Type B pancreatic cell (in vitro differentiated cells): ENCODE data around the gene RTL1. TPM values are rescaled to one million over a fixed set of nuclear protein-coding genes. Genes with fewer than 3 reads are reported as not detected.

Experiments used
- DNase-seq: peaks from one replicate; pipeline ENCODE4 v3.0.0; 2021; ENCODE audit warnings: mixed read lengths; ENCODE audit not compliant: unreplicated experiment; ENCODE audit errors: extremely low spot score
- H3K27ac Mint-ChIP-seq: 2 replicates; pipeline ENCODE4 v1.8.0; 2021; ENCODE audit warnings: mild to moderate bottlenecking, mixed read lengths
- H3K27me3 Mint-ChIP-seq: 2 replicates; pipeline ENCODE4 v1.8.0; 2021; ENCODE audit warnings: mixed read lengths
- H3K36me3 Mint-ChIP-seq: 2 replicates; pipeline ENCODE4 v1.8.0; 2021; ENCODE audit warnings: mixed read lengths
- H3K4me1 Mint-ChIP-seq: one replicate; pipeline ENCODE4 v1.8.0; 2021; ENCODE audit warnings: mixed read lengths; ENCODE audit not compliant: unreplicated experiment
- H3K4me3 Mint-ChIP-seq: 2 replicates; pipeline ENCODE4 v1.8.0; 2021; ENCODE audit warnings: mild to moderate bottlenecking, mixed read lengths
- H3K9me3 Mint-ChIP-seq: 2 replicates; pipeline ENCODE4 v1.8.0; 2021; ENCODE audit warnings: mixed read lengths
- total RNA-seq: library from RNA; stranded (reverse); gene quantifications from 2 replicates; pipeline ENCODE4 v1.2.1, GENCODE V29; 2021; ENCODE audit warnings: low replicate concordance
- TF ChIP-seq, protein P1 (sequence below): fragments of 200-600 bp; sonication (generic); conservative IDR thresholded peaks from 2 replicates; pipeline ENCODE4 v1.5.0; 2021; ENCODE audit warnings: antibody characterized with exemption, mild to moderate bottlenecking

The RTL1 gene
- total RNA-seq, 1 donor from 2014 or later, result 1.5 TPM

DNA sequence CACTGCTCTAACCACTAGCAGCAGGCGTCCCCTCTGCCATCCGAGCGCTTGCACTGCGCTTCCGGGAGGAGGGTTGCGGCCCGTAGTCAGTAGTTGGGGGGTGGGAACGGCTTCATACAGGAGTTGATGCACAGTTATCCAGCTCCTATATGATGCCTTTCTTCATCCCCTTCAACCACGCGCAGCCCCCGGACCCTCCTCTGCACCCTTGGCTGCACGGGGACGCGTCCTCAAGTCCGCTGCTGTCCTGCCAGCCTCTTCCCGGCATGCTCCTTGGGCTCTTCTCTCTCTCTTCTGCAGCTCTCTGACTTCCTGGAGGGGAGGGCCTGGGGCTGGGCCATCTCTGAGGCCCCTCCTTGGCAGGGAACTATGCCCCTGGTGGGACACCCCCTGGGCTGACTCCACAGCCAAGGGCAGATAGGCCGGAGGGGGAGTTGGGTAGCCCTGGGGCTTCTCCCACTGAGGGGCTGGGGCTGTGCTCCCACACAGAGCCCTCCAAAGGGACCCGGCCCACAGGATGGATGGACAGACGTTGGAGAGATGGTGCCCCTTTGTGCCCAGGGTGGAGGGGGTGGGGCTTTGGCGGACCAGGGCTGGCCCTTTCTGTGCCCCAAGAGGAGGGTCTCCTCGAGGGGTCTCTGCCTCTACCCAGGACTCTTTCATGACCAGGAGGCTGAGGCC is 29.0 kb downstream of the RTL1 start:
- Mint-ChIP-seq H3K4me3 (no peak overlapping the region), H3K27me3 (peaks cover 4% of the 10 kb centered on the region), H3K36me3 (no peaks in the 10 kb centered on the region), H3K9me3 (peaks cover 5% of the 10 kb centered on the region), H3K4me1 (no peaks in the 10 kb centered on the region), H3K27ac (no peak overlapping the region)
- DNase-seq, result no peak
- TF ChIP-seq, protein P1, sequence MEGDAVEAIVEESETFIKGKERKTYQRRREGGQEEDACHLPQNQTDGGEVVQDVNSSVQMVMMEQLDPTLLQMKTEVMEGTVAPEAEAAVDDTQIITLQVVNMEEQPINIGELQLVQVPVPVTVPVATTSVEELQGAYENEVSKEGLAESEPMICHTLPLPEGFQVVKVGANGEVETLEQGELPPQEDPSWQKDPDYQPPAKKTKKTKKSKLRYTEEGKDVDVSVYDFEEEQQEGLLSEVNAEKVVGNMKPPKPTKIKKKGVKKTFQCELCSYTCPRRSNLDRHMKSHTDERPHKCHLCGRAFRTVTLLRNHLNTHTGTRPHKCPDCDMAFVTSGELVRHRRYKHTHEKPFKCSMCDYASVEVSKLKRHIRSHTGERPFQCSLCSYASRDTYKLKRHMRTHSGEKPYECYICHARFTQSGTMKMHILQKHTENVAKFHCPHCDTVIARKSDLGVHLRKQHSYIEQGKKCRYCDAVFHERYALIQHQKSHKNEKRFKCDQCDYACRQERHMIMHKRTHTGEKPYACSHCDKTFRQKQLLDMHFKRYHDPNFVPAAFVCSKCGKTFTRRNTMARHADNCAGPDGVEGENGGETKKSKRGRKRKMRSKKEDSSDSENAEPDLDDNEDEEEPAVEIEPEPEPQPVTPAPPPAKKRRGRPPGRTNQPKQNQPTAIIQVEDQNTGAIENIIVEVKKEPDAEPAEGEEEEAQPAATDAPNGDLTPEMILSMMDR, result no peak

DNA sequence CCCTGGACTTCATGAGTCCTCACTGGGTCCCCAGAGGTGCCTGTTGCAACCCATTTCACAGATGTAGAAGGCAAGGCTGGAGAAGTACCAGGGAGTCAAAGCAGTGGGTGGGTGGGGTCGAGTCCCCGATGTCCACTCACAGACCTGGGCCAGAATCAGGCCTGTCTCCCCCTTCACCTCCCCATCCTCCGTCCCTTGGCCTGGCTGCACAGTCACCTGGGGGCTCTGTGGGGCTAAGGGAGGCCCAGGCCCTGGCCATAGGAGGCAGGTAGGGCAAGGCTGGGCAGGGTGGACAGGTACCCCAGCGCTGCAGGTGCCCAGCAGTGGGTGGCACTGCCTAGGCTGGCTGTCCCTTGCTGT is 29.5 kb downstream of the RTL1 start:
- H3K4me3 Mint-ChIP-seq, result no peak overlapping the region
- H3K27me3 Mint-ChIP-seq, result peaks cover 4% of the 10 kb centered on the region
- TF ChIP-seq, protein P1, result no peak
- H3K36me3 Mint-ChIP-seq, result no peaks in the 10 kb centered on the region
- H3K4me1 Mint-ChIP-seq, result no peaks in the 10 kb centered on the region
- DNase-seq, result no peak
- H3K9me3 Mint-ChIP-seq, result peaks cover 5% of the 10 kb centered on the region
- no peak overlapping the region for H3K27ac Mint-ChIP-seq

DNA sequence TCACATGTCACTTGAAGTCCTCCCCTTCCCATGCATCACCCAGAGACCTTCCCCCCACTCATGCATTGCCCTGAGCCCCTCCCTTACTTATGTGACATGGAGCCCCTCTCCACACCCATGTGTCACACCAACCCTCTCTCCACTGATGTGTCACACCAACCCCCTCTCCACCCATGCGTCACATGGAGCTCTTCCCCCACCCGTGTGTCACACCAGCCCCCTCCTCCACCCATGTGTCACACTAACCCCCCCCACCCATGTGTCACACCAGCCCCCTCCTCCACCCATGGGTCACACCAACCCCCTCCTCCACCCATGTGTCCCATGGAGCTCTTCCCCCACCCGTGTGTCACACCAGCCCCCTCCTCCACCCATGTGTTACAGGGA is 30.4 kb downstream of the RTL1 start:
- DNase-seq, result no peak
- Mint-ChIP-seq H3K36me3 (no peaks in the 10 kb centered on the region), H3K27me3 (peaks cover 4% of the 10 kb centered on the region)

DNA sequence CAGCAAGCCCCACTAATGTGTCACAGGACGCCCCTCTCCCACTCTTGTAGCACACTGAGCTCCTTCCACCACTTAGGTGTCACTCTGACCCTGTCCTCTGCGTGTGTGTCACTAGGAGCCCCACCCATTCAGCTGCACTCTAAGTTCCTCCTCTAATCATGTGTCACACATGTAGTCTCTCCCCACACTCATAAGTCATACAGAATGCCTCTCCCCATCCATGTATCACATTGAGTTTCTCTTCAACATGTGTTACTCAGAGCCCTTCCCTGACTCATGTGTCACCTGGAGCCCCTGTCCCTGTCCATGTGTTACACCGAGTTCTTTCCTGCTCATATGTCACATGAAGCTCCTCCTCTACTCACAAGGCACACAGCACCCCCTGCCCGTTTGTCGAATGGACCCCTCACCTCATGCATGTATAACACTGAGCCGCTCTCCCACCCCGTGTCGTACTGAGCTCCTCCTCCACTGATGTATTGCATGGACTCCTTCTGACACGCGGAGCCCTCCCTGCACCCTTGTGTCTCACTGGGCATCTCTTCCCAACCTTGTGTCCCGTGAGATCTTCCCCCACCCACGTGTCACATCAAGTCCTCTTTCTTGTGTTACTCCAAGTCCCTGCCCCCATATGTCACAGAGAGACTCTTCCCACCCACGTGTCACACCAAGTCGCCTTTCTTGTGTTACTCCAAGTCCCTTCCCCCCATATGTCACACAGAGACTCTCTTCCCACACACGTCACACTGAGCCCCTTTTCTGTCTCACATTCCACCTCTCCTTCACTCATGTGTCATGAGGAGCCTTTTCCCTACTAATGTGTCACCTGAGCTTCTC is 31.0 kb downstream of the RTL1 start:
- peaks cover 5% of the 10 kb centered on the region for H3K9me3 Mint-ChIP-seq
- no peaks in the 10 kb centered on the region for H3K4me1 Mint-ChIP-seq
- no peaks in the 10 kb centered on the region for H3K36me3 Mint-ChIP-seq
- H3K4me3 Mint-ChIP-seq, result no peak overlapping the region
- peaks cover 4% of the 10 kb centered on the region for H3K27me3 Mint-ChIP-seq
- H3K27ac Mint-ChIP-seq, result no peak overlapping the region
- TF ChIP-seq, protein P1, result no peak
- no peak for DNase-seq

More for the DNA sequence above, 30.4 kb downstream of the RTL1 start:
- no peak overlapping the region for H3K4me3 Mint-ChIP-seq
- no peak overlapping the region for H3K27ac Mint-ChIP-seq
- H3K9me3 Mint-ChIP-seq, result peaks cover 5% of the 10 kb centered on the region
- TF ChIP-seq, protein P1, result no peak
- H3K4me1 Mint-ChIP-seq, result no peaks in the 10 kb centered on the region

DNA sequence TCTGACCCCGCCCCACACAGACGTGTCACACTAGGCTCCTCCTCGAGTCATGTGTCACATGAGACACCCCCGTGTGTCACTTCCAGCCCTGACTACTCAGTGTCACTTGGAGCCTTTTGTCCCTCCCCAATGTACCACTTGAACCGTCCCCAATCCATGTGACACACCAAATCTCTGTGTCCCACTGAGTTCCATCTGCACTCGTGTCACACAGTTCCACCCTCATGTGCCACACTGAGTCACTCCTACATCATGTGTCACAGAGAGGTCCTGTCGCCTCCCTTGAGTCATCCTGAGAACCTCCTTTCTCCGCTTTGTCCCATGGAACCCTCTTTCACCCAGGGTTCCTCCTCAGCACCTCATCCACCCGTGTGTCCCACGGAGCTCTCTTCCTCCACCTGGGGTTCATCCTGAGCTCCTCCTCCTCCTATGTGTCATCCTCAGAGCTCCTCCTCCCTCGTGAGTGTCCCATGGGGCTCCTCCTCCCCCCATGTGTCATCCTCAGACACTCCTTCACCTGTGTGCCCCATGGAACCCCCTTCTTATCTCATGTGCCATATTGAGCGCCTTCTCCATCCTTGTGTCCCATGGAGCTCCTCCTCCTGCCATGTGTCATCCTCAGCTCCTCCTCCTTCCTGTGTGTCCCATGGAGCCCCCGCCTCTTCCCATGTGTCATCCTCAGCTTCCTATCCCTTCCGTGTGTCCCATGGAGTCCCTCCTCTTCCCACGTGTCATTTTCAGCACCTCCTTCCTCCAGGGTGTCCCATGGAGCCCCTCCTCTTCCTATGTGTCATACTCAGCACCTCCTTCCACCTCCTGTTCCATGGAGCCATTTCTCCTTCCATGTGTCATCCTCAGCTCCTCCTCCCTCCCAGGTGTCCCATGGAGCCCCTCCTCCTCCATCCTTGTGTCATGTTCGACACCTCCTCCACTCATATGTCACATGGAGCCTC is 32.0 kb downstream of the RTL1 start:
- H3K27ac Mint-ChIP-seq, result no peak overlapping the region
- H3K4me1 Mint-ChIP-seq, result no peaks in the 10 kb centered on the region
- peaks cover 4% of the 10 kb centered on the region for H3K27me3 Mint-ChIP-seq
- no peak overlapping the region for H3K4me3 Mint-ChIP-seq
- no peaks in the 10 kb centered on the region for H3K36me3 Mint-ChIP-seq
- TF ChIP-seq, protein P1, result no peak
- H3K9me3 Mint-ChIP-seq, result peaks cover 5% of the 10 kb centered on the region
- no peak for DNase-seq
